Gastroesophageal sphincter (tissue), 3 donors: ENCODE data around the gene SKIC8.

Source experiments
- CTCF ChIP-seq, 4 experiments: fragments of 200-600 bp in 2 of 4; fragments of 450-650 bp in 2 of 4; sonication (generic) in 1 of 4; IDR thresholded peaks; one replicate each; pipeline ENCODE4 v1.5.1; 2017 to 2019; ENCODE audit warnings: antibody characterized with exemption in 4 of 4, mild to moderate bottlenecking in 2 of 4, moderate library complexity in 2 of 4
- EP300 ChIP-seq: sonication (generic); formaldehyde crosslinking; IDR thresholded peaks from one replicate; pipeline ENCODE4 v1.6.1; 2017; ENCODE audit warnings: antibody characterized with exemption, mild to moderate bottlenecking
- POLR2A ChIP-seq, 2 donors: fragments of 450-650 bp; IDR thresholded peaks; one replicate each; pipeline ENCODE4 v1.6.1; 2017; ENCODE audit warnings: antibody characterized with exemption in 2 of 2, mild to moderate bottlenecking in 2 of 2, moderate library complexity in 1 of 2
- POLR2AphosphoS5 ChIP-seq: sonication (generic); formaldehyde crosslinking; IDR thresholded peaks from one replicate; pipeline ENCODE4 v1.6.1; 2017; ENCODE audit warnings: antibody characterized with exemption

DNA sequence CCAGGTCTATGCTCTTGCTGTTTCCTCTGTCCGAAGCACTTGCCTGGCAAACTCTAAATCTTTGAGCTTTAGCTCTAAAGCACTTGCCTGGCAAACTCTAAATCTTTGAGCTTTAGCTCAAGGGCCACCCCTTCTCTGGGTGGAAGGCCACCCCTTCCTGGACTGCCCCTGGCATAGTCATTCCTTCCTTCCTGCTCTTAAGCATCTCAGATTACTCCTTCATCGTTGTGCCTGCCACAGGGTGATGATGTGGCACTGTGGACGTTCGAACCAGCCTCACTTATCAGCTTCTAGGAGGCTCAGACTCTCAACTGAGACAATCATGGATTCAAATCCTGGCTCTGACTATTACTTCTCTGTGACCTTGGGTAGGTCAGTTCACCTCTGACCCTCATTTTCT, 30.2 kb upstream of the SKIC8 start:
- TF ChIP-seq POLR2A (IDR thresholded peaks at IDR 0.05) (no peak), EP300 (no peak), CTCF (IDR thresholded peaks at IDR 0.05) (no peak), POLR2AphosphoS5 (no peak)
